H9 (cell line): Measurements from ENCODE around the gene ZCCHC17. TPM values are rescaled to one million over a fixed set of nuclear protein-coding genes. Genes with fewer than 3 reads are reported as not detected.

Experiments used
- DNase-seq: peaks from one replicate; pipeline ENCODE4 v3.0.0-alpha.2; 2017
- H2AFZ ChIP-seq: one replicate; pipeline ENCODE4 v1.6.1; 2013; ENCODE audit warnings: mild to moderate bottlenecking, low read length, control low read depth, moderate library complexity
- H2AK5ac ChIP-seq: 2 replicates; pipeline ENCODE4 v1.6.1; 2013; ENCODE audit warnings: low read length, control low read depth, mixed read lengths; ENCODE audit not compliant: insufficient read length
- H2BK120ac ChIP-seq: one replicate; pipeline ENCODE4 v1.6.1; 2013; ENCODE audit warnings: low read depth, mild to moderate bottlenecking, low read length, control low read depth, inconsistent platforms; ENCODE audit not compliant: poor library complexity, severe bottlenecking
- H2BK12ac ChIP-seq: 2 replicates; pipeline ENCODE4 v1.6.1; 2013; ENCODE audit warnings: low read length, control low read depth, mixed read lengths, low read depth; ENCODE audit not compliant: insufficient read length
- H2BK15ac ChIP-seq: 2 replicates; pipeline ENCODE4 v1.6.1; 2013; ENCODE audit warnings: low read depth, low read length, control low read depth
- H2BK20ac ChIP-seq: one replicate; pipeline ENCODE4 v1.6.1; 2013; ENCODE audit warnings: low read depth, mild to moderate bottlenecking, low read length, control low read depth, inconsistent platforms; ENCODE audit not compliant: poor library complexity, severe bottlenecking
- H2BK5ac ChIP-seq: 2 replicates; pipeline ENCODE4 v1.6.1; 2013; ENCODE audit warnings: low read length, control low read depth, mixed read lengths; ENCODE audit not compliant: insufficient read length
- H3K14ac ChIP-seq: 2 replicates; pipeline ENCODE4 v1.6.1; 2013; ENCODE audit warnings: low read length, control low read depth; ENCODE audit not compliant: insufficient read depth
- H3K18ac ChIP-seq: 2 replicates; pipeline ENCODE4 v1.6.1; 2013; ENCODE audit warnings: low read depth, mild to moderate bottlenecking, mixed read lengths, low read length, control low read depth; ENCODE audit not compliant: insufficient read length
- H3K23ac ChIP-seq: 2 replicates; pipeline ENCODE4 v1.6.1; 2013; ENCODE audit warnings: low read length, control low read depth, mixed read lengths, low read depth; ENCODE audit not compliant: insufficient read length
- H3K23me2 ChIP-seq: 2 replicates; pipeline ENCODE4 v1.6.1; 2013; ENCODE audit warnings: low read depth, mild to moderate bottlenecking, mixed read lengths, low read length, control low read depth; ENCODE audit not compliant: insufficient read length, poor library complexity, severe bottlenecking
- H3K27ac ChIP-seq: 2 replicates; pipeline ENCODE4 v1.5.1; 2013; ENCODE audit warnings: low read length, control low read depth, mixed read lengths, low read depth; ENCODE audit not compliant: insufficient read length
- H3K27me3 ChIP-seq: 2 replicates; pipeline ENCODE4 v1.6.1; 2013; ENCODE audit warnings: low read length, control low read depth, inconsistent platforms; ENCODE audit not compliant: insufficient read depth
- H3K4ac ChIP-seq: 2 replicates; pipeline ENCODE4 v1.6.1; 2013; ENCODE audit warnings: low read depth, mild to moderate bottlenecking, control low read depth, inconsistent platforms, low read length, moderate library complexity
- H3K4me1 ChIP-seq: 2 replicates; pipeline ENCODE4 v1.6.1; 2013; ENCODE audit warnings: low read length, control low read depth, inconsistent platforms; ENCODE audit not compliant: insufficient read depth
- H3K4me2 ChIP-seq: 2 replicates; pipeline ENCODE4 v1.6.1; 2013; ENCODE audit warnings: low read length, control low read depth, mixed read lengths; ENCODE audit not compliant: insufficient read length, insufficient read depth
- H3K56ac ChIP-seq: 2 replicates; pipeline ENCODE4 v1.6.1; 2013; ENCODE audit warnings: low read depth, mild to moderate bottlenecking, mixed read lengths, low read length, control low read depth; ENCODE audit not compliant: insufficient read length
- H3K79me1 ChIP-seq: 2 replicates; pipeline ENCODE4 v1.6.1; 2013; ENCODE audit warnings: low read depth, mild to moderate bottlenecking, moderate library complexity, low read length, control low read depth, inconsistent platforms; ENCODE audit not compliant: insufficient read depth, poor library complexity, severe bottlenecking
- H3K79me2 ChIP-seq: 2 replicates; pipeline ENCODE4 v1.6.1; 2013; ENCODE audit warnings: low read length, control low read depth, inconsistent platforms; ENCODE audit not compliant: insufficient read depth
- H3K9ac ChIP-seq: 2 replicates; pipeline ENCODE4 v1.6.1; 2013; ENCODE audit warnings: low read length, control low read depth, mixed read lengths; ENCODE audit not compliant: insufficient read length; ENCODE audit errors: extremely low read depth
- H3K9me3 ChIP-seq: one replicate; pipeline ENCODE4 v1.6.1; 2013; ENCODE audit warnings: low read depth, low read length, inconsistent platforms; ENCODE audit not compliant: control insufficient read depth
- H3T11ph ChIP-seq: one replicate; pipeline ENCODE4 v1.6.1; 2013; ENCODE audit warnings: mild to moderate bottlenecking, low read length, control low read depth, inconsistent platforms
- H4K20me1 ChIP-seq: one replicate; pipeline ENCODE4 v1.6.1; 2013; ENCODE audit not compliant: control insufficient read depth, insufficient read length, insufficient read depth
- H4K5ac ChIP-seq: 2 replicates; pipeline ENCODE4 v1.6.1; 2013; ENCODE audit warnings: low read depth, mild to moderate bottlenecking, mixed read lengths, low read length, control low read depth; ENCODE audit not compliant: insufficient read length
- H4K8ac ChIP-seq: replicated peaks from 2 replicates; pipeline ENCODE4 v1.6.1; 2013; ENCODE audit warnings: low read length, control low read depth, mixed read lengths, low read depth; ENCODE audit not compliant: insufficient read length
- H4K91ac ChIP-seq: 2 replicates; pipeline ENCODE4 v1.6.1; 2013; ENCODE audit warnings: low read depth, mild to moderate bottlenecking, moderate library complexity, mixed read lengths, low read length, control low read depth; ENCODE audit not compliant: insufficient read length
- H3K27ac Mint-ChIP-seq, 3 experiments: 2 replicates in 2 of 3; 3 replicates in 1 of 3; pipeline ENCODE4 v1.8.0; 2020 to 2021; ENCODE audit warnings: mixed read lengths in 3 of 3, mild to moderate bottlenecking in 1 of 3, moderate library complexity in 1 of 3
- H3K27me3 Mint-ChIP-seq: 2 replicates; pipeline ENCODE4 v1.8.0; 2021; ENCODE audit warnings: low read depth, mild to moderate bottlenecking, moderate library complexity, mixed read lengths
- H3K36me3 Mint-ChIP-seq, 3 experiments: 2 replicates in 2 of 3; 3 replicates in 1 of 3; pipeline ENCODE4 v1.8.0; 2020 to 2021; ENCODE audit warnings: low read depth in 3 of 3, mixed read lengths in 3 of 3; ENCODE audit not compliant: insufficient read depth in 1 of 3
- H3K4me1 Mint-ChIP-seq, 2 experiments: 2 replicates each; pipeline ENCODE4 v1.8.0; 2020; ENCODE audit warnings: mixed read lengths in 2 of 2
- H3K4me3 Mint-ChIP-seq, 2 experiments: 2 replicates in 1 of 2; 3 replicates in 1 of 2; pipeline ENCODE4 v1.8.0; 2020 to 2021; ENCODE audit warnings: mild to moderate bottlenecking in 2 of 2, mixed read lengths in 2 of 2, moderate library complexity in 1 of 2
- H3K9me3 Mint-ChIP-seq, 2 experiments: 2 replicates in 1 of 2; 3 replicates in 1 of 2; pipeline ENCODE4 v1.8.0; 2020; ENCODE audit warnings: mild to moderate bottlenecking in 2 of 2, mixed read lengths in 2 of 2, moderate library complexity in 1 of 2
- WGBS: extraction: QIAGEN DNeasy Blood & Tissue Kit; methylation state at CpG from one replicate; pipeline ENCODE4 v1.1.7; 2013; ENCODE audit warnings: missing lambda C conversion rate, low lambda C conversion rate, mixed read lengths; ENCODE audit not compliant: insufficient read length; ENCODE audit errors: extremely low coverage; 5-methylcytosine and 5-hydroxymethylcytosine counted together
- total RNA-seq: library from RNA; stranded (reverse); gene quantifications from 2 replicates; pipeline ENCODE4 v1.2.1, GENCODE V29; 2021
- TF ChIP-seq, protein P1 (sequence below): fragments of 200-600 bp; sonication (generic); conservative IDR thresholded peaks from 3 replicates; pipeline ENCODE4 v1.8.0; 2021; ENCODE audit warnings: antibody characterized with exemption, mild to moderate bottlenecking

Gene ZCCHC17
- total RNA-seq, 1 experiment from 2014 or later, result 50.4 TPM

- no peak overlapping the region for H4K8ac ChIP-seq
- no peak overlapping the region for H3K4me2 ChIP-seq
- no peak overlapping the region for H2AFZ ChIP-seq
- H3K79me2 ChIP-seq, result peaks cover 27% of the 10 kb centered on the region; the same call in 1 of the 2 replicates
- H3K4ac ChIP-seq, result no peak overlapping the region
- H3K27ac ChIP-seq, result no peak overlapping the region
- no peaks in the 10 kb centered on the region for H3K23me2 ChIP-seq
- no peak overlapping the region for H2BK15ac ChIP-seq
- no peak overlapping the region for H4K5ac ChIP-seq
- H3K36me3 Mint-ChIP-seq, result peaks cover 1 to 12% (median 5%) of the 10 kb centered on the region in 3 experiments; a peak in 5 of 7 replicates
- H2BK12ac ChIP-seq, result no peak overlapping the region
- H3K4me3 Mint-ChIP-seq, result no peak overlapping the region
- no peak overlapping the region for H3K18ac ChIP-seq
- H3K9ac ChIP-seq, result no peak overlapping the region
- H3K9me3 Mint-ChIP-seq, result no peaks in the 10 kb centered on the region; a peak in 1 of 5 replicates
- no peak overlapping the region for H3K14ac ChIP-seq
- H3K4me1 Mint-ChIP-seq, result peaks cover 5 to 9% of the 10 kb centered on the region in 2 experiments
- H2BK120ac ChIP-seq, result no peak overlapping the region
- H3K56ac ChIP-seq, result no peak overlapping the region
- no peak overlapping the region; a peak in 1 of 7 replicates for H3K27ac Mint-ChIP-seq
- H3K23ac ChIP-seq, result no peak overlapping the region
- H3K9me3 ChIP-seq, result no peaks in the 10 kb centered on the region
- H4K91ac ChIP-seq, result no peak overlapping the region
- no peaks in the 10 kb centered on the region for H3K27me3 ChIP-seq
- H2BK20ac ChIP-seq, result no peak overlapping the region
- no peak overlapping the region for H2AK5ac ChIP-seq
- WGBS, result no CpG with 5 or more reads among the region's 3 CpGs
- H3K4me1 ChIP-seq, result peaks cover 2% of the 10 kb centered on the region
- no peak overlapping the region for H3T11ph ChIP-seq
- peaks cover 2% of the 10 kb centered on the region for H3K79me1 ChIP-seq
- H2BK5ac ChIP-seq, result no peak overlapping the region
- H4K20me1 ChIP-seq, result no peaks in the 10 kb centered on the region
- TF ChIP-seq, protein P1, sequence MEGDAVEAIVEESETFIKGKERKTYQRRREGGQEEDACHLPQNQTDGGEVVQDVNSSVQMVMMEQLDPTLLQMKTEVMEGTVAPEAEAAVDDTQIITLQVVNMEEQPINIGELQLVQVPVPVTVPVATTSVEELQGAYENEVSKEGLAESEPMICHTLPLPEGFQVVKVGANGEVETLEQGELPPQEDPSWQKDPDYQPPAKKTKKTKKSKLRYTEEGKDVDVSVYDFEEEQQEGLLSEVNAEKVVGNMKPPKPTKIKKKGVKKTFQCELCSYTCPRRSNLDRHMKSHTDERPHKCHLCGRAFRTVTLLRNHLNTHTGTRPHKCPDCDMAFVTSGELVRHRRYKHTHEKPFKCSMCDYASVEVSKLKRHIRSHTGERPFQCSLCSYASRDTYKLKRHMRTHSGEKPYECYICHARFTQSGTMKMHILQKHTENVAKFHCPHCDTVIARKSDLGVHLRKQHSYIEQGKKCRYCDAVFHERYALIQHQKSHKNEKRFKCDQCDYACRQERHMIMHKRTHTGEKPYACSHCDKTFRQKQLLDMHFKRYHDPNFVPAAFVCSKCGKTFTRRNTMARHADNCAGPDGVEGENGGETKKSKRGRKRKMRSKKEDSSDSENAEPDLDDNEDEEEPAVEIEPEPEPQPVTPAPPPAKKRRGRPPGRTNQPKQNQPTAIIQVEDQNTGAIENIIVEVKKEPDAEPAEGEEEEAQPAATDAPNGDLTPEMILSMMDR, result no peak
- H3K27me3 Mint-ChIP-seq, result no peaks in the 10 kb centered on the region
- DNase-seq, result no peak
These were observed 3.4 kb downstream of the ZCCHC17 start for GRCh38 chr1:31300193-31300592.
